ENCODE data around the gene FRMD7.
"Not testable (repeated sequence)": the region's sequence is repeated elsewhere in the genome, so short reads cannot be mapped to it uniquely, and the experiment has no call there.

The FRMD7 gene

GRCh38 chrX:132127743-132128142 lies at the start of gene FRMD7:
Gene FRMD7 (minus strand): TSS chrX:132128020. CDS start chrX:132127844, 176 bp downstream.
- FAIRE-seq: no peak
- no peak for DNase-seq (ENCODE audit: insufficient read length, low spot score)

GRCh38 chrX:132173647-132174046 lies 45.8 kb upstream of the FRMD7 start:
- FAIRE-seq (no peak), DNase-seq (ENCODE audit: insufficient read length, low spot score) (no peak)

DNA sequence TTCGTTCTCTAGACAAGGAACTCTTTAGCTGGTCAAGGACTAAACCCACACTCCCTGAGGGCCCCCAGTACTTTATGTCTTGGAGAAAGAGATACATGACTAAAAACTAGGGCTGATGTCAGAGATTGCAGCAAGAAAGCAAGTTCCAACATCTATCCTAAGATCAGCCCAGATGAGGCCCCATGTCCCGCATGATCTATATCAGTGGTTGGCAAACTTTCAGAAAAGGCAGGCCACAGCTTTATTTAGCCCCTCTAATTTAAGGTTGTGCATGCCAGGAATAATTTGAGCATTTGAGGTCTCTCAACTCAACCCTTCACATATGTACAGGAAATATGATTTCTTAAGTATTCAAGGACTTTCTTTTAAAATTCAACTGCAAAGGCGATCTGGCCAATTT lies 44.1 kb upstream of the FRMD7 start:
- DNase-seq (ENCODE audit: insufficient read length, low spot score) (no peak), FAIRE-seq (no peak)

DNA sequence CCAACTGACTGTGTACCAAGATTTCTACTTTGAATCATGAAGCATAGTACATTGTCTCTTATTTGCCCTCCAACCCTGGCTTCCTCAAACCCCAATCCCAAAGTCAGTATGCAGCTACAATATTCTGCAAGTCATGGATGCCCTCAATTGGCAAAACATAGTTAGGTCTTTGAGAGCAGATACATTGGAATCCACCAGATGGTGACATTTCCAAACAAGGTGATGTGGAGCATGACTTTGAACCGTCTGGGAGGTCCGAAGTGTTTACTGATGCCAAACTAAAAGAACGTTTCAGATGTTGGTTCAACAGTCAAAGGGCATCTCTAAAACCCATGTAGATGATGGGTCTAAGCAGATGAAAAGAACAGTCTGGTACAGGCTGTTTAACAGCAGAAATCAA lies 43.7 kb upstream of the FRMD7 start:
- no peak for FAIRE-seq

GRCh38 chrX:132169554-132169953 lies 41.7 kb upstream of the FRMD7 start:
- no peak for FAIRE-seq
- DNase-seq (ENCODE audit: insufficient read length, low spot score): no peak

More for the DNA sequence above, 43.7 kb upstream of the FRMD7 start:
- no peak for DNase-seq (ENCODE audit: insufficient read length, low spot score)

DNA sequence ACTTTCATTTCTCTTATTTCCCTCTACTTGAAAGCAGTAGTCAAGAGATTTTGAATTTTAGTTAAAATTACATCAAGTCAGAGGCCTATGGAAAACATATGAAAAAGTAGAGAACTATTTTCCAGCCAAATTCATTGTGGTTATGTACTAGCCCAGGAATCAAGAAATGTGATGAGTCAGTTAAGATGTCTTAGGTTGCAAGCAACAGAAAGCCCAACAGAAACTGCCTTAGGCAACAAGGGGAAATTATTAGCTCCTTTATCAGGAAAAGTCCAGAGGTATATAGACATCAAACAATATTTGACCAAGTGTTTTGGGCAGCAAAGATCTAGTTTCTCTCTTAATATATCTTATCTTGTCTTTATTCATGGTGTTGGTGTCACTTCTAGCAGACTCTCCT lies 37.8 kb upstream of the FRMD7 start:
- DNase-seq (ENCODE audit: insufficient read length, low spot score) (no peak), FAIRE-seq (no peak)

DNA sequence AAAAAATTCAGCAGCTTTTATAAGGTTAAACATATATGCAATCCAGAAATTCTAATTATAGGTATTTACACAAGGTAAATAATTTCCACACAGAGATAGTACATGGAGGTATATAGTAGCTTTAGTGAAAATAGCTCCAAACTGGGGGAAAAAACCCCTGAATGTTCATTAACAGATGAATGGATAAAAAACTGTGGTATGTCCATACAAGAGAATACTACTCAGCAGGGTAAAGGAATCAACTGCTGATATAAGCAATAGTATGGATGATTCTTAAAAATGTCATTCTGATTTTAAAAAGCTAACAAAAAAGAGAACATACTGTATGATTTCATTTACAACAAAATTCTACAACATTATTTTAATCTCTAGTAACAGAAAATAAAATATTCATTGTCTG lies 37.2 kb upstream of the FRMD7 start:
- no peak for DNase-seq (ENCODE audit: insufficient read length, low spot score)

GRCh38 chrX:132163094-132163493 lies 35.3 kb upstream of the FRMD7 start:
- not testable (repeated sequence) for FAIRE-seq; DNase-seq (ENCODE audit: insufficient read length, low spot score)

More for the DNA sequence above, 37.2 kb upstream of the FRMD7 start:
- no peak for FAIRE-seq

DNA sequence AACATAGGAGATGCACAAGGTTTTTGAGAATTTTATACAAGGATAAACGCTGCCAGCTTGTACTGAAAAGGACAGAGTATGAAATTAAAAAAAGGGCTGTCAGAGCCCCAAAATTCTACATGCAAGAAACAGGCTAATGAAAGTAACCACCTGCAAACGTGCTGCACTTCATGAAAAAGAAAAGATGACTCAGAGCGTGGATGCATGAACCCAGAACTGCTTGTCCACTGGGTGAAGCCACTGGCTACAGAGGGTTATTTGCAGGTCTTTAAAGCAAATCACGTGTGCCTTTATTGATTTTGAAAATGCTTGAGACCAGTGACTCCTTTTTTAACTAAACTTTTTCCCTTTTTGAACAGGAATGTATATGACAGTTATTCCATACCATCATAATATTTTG lies 25.3 kb upstream of the FRMD7 start:
- FAIRE-seq (no peak), DNase-seq (ENCODE audit: insufficient read length, low spot score) (no peak)

GRCh38 chrX:132146456-132146855 lies 18.6 kb upstream of the FRMD7 start:
- FAIRE-seq: no peak
- no peak for DNase-seq (ENCODE audit: insufficient read length, low spot score)

DNA sequence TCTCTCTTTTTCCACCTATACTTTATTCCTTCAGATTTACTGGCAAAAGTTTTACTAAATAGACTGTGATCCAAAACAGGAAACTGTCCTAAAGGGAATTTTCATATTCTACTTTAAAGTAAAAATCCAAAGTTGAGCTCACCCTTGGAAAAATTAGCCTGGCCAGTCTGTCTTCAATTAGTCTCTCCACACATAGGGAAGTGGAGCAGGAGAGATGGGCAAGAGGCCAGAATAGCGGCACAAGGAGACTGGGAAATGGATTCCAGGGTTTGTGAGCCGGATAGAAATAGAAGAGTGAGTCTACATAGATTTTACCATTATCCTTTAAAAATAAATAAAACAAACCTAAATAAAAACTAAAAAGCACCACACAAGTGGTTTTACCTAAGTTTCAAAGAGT lies 16.2 kb upstream of the FRMD7 start:
- FAIRE-seq: no peak

GRCh38 chrX:132125906-132126305 lies 1.9 kb downstream of the FRMD7 start:
- DNase-seq (ENCODE audit: insufficient read length, low spot score): no peak
- no peak for FAIRE-seq

More for the DNA sequence above, 16.2 kb upstream of the FRMD7 start:
- DNase-seq (ENCODE audit: insufficient read length, low spot score): no peak

DNA sequence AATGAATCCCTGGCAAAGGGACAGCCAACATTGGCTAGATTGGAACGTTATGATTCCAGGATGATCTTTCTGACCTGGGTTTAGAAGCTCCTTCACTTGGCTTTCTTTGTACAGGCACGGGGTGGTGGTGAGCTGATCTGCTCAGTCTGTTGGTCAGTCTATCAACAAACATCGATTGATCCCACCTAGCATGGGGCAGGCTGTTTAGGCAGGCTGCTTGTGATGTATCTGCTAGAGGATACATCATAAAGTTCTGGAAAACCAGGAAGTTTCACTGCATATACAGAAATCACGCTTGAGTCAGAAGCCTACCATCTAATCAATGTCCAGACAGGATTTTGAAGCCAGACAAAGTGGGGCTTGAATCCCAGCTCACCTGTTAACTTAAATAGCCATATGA lies 6.9 kb downstream of the FRMD7 start:
- DNase-seq (ENCODE audit: insufficient read length, low spot score) (no peak), FAIRE-seq (no peak)

DNA sequence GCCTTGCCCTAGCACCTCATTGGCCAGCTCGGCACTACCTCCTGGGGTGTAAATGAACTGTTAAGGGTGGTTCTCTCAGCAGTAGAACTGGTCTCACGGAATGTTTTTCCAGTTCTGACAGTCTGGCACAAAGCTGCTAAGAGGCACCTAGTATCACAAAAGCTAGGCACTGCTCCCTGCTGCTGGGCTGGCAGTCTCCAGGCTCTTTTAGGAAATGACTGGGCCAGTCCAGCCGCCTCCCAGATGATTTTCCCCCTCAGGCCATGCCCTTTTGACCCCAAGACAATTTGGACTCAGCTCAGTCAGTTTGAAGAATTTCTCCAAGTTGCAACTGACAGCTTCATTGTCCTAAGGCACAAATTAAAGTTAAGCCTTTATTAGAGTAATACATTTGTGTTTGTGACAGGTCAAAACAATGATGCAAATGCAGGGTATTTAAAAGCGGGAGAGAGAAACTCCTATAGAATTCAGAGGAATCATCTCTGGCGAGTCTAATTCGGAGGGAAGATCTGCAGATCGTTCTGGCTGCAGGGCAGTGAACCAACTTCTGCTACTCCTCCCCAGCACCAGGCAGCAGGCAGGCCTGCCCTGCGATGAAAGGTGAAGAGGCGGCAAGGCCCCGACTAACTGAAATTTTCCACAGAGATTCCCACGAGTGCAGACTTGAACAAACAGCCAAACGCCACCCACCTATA lies 7.9 kb downstream of the FRMD7 start:
- DNase-seq (ENCODE audit: insufficient read length, low spot score) (no peak), FAIRE-seq (no peak)

GRCh38 chrX:132119283-132119682 lies 8.5 kb downstream of the FRMD7 start:
- DNase-seq (ENCODE audit: insufficient read length, low spot score): no peak
- FAIRE-seq: no peak

- no peak for FAIRE-seq
- DNase-seq (ENCODE audit: insufficient read length, low spot score): no peak
These were observed 9.5 kb downstream of the FRMD7 start for GRCh38 chrX:132118358-132118757.

DNA sequence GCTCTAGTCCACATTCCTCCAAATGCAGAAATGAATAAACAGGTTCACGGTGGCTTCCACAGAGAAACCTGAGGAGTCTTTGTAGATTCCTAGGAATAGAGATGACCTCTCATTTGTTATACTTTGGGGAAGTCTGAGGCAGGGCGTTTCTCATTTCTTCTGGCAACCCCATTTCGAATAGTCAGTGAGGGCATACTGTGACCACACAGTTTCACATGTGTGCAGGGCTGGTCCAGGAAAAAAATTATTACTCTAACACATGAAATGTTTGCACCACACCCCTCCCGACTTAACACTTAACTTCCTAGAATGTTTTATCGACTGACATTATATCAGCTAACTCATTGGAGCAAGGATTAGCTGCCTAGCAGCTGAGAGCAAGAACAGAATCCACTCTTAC lies 12.0 kb downstream of the FRMD7 start:
- DNase-seq (ENCODE audit: insufficient read length, low spot score) (no peak), FAIRE-seq (no peak)

- no peak for FAIRE-seq
These were observed 13.2 kb downstream of the FRMD7 start for GRCh38 chrX:132114607-132115006.

DNA sequence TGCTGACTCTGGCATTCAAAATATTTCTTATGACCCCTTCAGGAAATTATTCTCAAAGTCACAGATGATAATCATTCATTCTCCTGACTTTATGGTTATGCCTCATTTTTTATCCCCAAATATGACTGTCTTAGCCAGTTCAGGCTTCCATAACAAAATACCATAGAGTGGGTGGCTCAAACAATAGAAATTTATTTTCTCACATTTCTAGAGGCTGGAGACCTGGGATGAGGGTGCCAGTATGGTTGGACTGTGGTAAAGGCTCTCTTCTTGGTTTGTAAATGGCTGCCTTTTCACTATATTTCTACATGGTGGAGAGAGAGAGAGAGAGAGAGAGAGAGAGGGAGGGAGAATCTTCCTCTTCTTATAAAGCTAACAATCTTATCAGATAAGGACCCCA lies 20.5 kb downstream of the FRMD7 start:
- no peak for FAIRE-seq
- no peak for DNase-seq (ENCODE audit: insufficient read length, low spot score)

More at GRCh38 chrX:132114607-132115006, 13.2 kb downstream of the FRMD7 start:
- no peak for DNase-seq (ENCODE audit: insufficient read length, low spot score)

- DNase-seq (ENCODE audit: insufficient read length, low spot score): no peak
- FAIRE-seq: no peak
These were observed 26.0 kb downstream of the FRMD7 start for GRCh38 chrX:132101799-132102198.

- FAIRE-seq (no peak), DNase-seq (ENCODE audit: insufficient read length, low spot score) (no peak)
These were observed 26.6 kb downstream of the FRMD7 start for GRCh38 chrX:132101206-132101605.

- FAIRE-seq: not testable (repeated sequence)
These were observed 29.1 kb downstream of the FRMD7 start for GRCh38 chrX:132098704-132099103.

DNA sequence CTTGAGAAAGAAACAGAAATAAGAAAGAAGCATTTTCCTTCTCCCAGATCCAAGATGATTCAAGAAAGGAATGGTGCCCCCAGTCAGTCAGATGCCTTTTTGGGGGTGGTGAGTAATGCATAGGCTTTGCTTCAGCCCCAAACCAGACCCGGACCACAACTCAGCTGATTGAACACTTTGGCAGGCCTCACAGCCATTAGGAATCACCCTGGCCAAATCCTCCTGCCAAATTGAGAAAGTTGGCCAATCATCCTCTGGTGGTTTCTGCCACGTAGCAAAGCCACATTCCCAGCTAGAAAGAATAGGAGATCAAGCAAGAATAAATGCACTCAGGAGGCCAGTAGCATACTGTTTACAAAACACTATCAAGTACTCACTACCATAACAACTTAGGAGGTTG lies 33.7 kb downstream of the FRMD7 start:
- DNase-seq (ENCODE audit: insufficient read length, low spot score): no peak
- no peak for FAIRE-seq

More at GRCh38 chrX:132098704-132099103, 29.1 kb downstream of the FRMD7 start:
- not testable (repeated sequence) for DNase-seq (ENCODE audit: insufficient read length, low spot score)
